Endothelial cell of umbilical vein (primary cell): ENCODE data around the gene NCOR1. TPM values are rescaled to one million over a fixed set of nuclear protein-coding genes. Genes with fewer than 3 reads are reported as not detected.
A peak's percentile ranks its signal among the peaks of the same experiment; 100 is the strongest.
"Not testable (repeated sequence)": the region's sequence is repeated elsewhere in the genome, so short reads cannot be mapped to it uniquely, and the experiment has no call there.

ENCODE experiments used
- BruUV-seq: library from RNA; stranded (reverse); fragments of 400-500 nt; replicated peaks from 2 replicates; lab custom pipeline; 2021; lab: Mats Ljungman, UMichigan
- CTCF ChIA-PET: fragments of 300-600, 350-600 bp; sonication (Branson Sonifier 250); formaldehyde crosslinking; loops from one replicate; lab custom pipeline; 2021; ENCODE audit warnings: antibody characterized with exemption, inconsistent platforms; lab: Charles Lee
- POLR2A ChIA-PET: fragments of 300-600, 350-600 bp; sonication (Branson Sonifier 250); formaldehyde crosslinking; loops from one replicate; lab custom pipeline; 2021; ENCODE audit warnings: antibody characterized with exemption, inconsistent platforms; lab: Charles Lee
- DNase-seq: peaks from one replicate; pipeline ENCODE4 v3.0.0-alpha.2; 2011; ENCODE audit warnings: low read depth, low spot score
- FAIRE-seq: peaks from 2 replicates; lab custom pipeline; 2011; peaks lifted over from hg19 to GRCh38; lab: Jason Lieb, UNC
- H2AFZ ChIP-seq: 2 replicates; pipeline ENCODE4 v1.6.0; 2012; ENCODE audit warnings: low read depth, low read length, control low read depth, inconsistent platforms
- H3K27ac ChIP-seq: 2 replicates; pipeline ENCODE4 v1.5.1; 2011; ENCODE audit warnings: low read depth, mild to moderate bottlenecking, control low read depth, low read length, moderate library complexity; ENCODE audit not compliant: insufficient read depth
- H3K27me3 ChIP-seq, 2 experiments: 2 replicates each; pipeline versions ENCODE4 v1.6.0 to v1.6.1; 2011; ENCODE audit warnings: low read length in 2 of 2, mixed read lengths in 1 of 2; ENCODE audit not compliant: control insufficient read depth in 2 of 2, insufficient read depth in 2 of 2
- H3K36me3 ChIP-seq, 2 experiments: 2 replicates in 1 of 2; 3 replicates in 1 of 2; pipeline ENCODE4 v1.5.1; 2011; ENCODE audit warnings: low read length in 2 of 2, mild to moderate bottlenecking in 1 of 2, moderate library complexity in 1 of 2; ENCODE audit not compliant: control insufficient read depth in 2 of 2, insufficient read depth in 2 of 2; ENCODE audit errors: extremely low read depth in 1 of 2
- H3K4me1 ChIP-seq: 3 replicates; pipeline ENCODE4 v1.5.1; 2011; ENCODE audit warnings: mild to moderate bottlenecking, low read length; ENCODE audit not compliant: control insufficient read depth, insufficient read depth; ENCODE audit errors: extremely low read depth
- H3K4me2 ChIP-seq: 2 replicates; pipeline ENCODE4 v1.6.1; 2011; ENCODE audit warnings: low read length, control low read depth, mixed read lengths; ENCODE audit not compliant: insufficient read depth
- H3K4me3 ChIP-seq, 3 experiments: fragments of 200-600 bp in 1 of 3; sonication (generic), shearing (Covaris generic) in 1 of 3; replicated peaks in 1 of 3; 2 replicates each; pipeline ENCODE4 v1.5.1; 2011 to 2016; ENCODE audit warnings: control low read depth in 3 of 3, low read length in 3 of 3, mild to moderate bottlenecking in 2 of 3, inconsistent platforms in 1 of 3, low read depth in 1 of 3, moderate library complexity in 1 of 3; ENCODE audit not compliant: insufficient read depth in 1 of 3
- H3K79me2 ChIP-seq: 2 replicates; pipeline ENCODE4 v1.6.0; 2012; ENCODE audit warnings: low read length, inconsistent platforms; ENCODE audit not compliant: control insufficient read depth, insufficient read depth
- H3K9ac ChIP-seq: replicated peaks from 2 replicates; pipeline ENCODE3; 2011; ENCODE audit warnings: low read length, control low read depth; ENCODE audit not compliant: insufficient read depth; ENCODE audit errors: extremely low read depth
- H3K9me1 ChIP-seq: replicated peaks from 3 replicates; pipeline ENCODE4 v1.6.0; 2011; ENCODE audit warnings: mild to moderate bottlenecking, low read length; ENCODE audit not compliant: control insufficient read depth, insufficient read depth; ENCODE audit errors: extremely low read depth
- H3K9me3 ChIP-seq: replicated peaks from 2 replicates; pipeline ENCODE4 v1.5.1; 2012; ENCODE audit warnings: low read length, inconsistent platforms; ENCODE audit not compliant: control insufficient read depth, insufficient read depth
- H4K20me1 ChIP-seq: replicated peaks from 2 replicates; pipeline ENCODE3; 2011; ENCODE audit warnings: mild to moderate bottlenecking, low read length; ENCODE audit not compliant: control insufficient read depth, insufficient read depth; ENCODE audit errors: extremely low read depth
- EZH2 ChIP-seq: IDR thresholded peaks from 2 replicates; pipeline ENCODE4 v1.6.1; 2012; ENCODE audit warnings: borderline replicate concordance, low read depth, mild to moderate bottlenecking, moderate library complexity, low read length, inconsistent platforms; ENCODE audit not compliant: severe bottlenecking
- GATA2 ChIP-seq: IDR thresholded peaks from 2 replicates; pipeline ENCODE4 v1.7.0; 2011; ENCODE audit warnings: low read depth, mild to moderate bottlenecking, moderate library complexity, mixed read lengths, low read length; ENCODE audit not compliant: insufficient read length, insufficient read depth
- JUN ChIP-seq: IDR thresholded peaks from 2 replicates; pipeline ENCODE4 v1.6.1; 2011; ENCODE audit warnings: borderline replicate concordance, low read depth; ENCODE audit not compliant: insufficient read length, insufficient read depth
- POLR2A ChIP-seq: IDR thresholded peaks from 2 replicates; pipeline ENCODE4 v1.6.1; 2012; ENCODE audit warnings: low read depth, mild to moderate bottlenecking, control low read depth, low read length
- dilution Hi-C: fragments of 300-500 bp; cut with MboI; formaldehyde crosslinking; loops from one replicate; pipeline ENCODE4 v1.15.0; 2019; ENCODE audit warnings: low sequenced_read_pairs; ENCODE audit not compliant: extremely low pct_ligation_motif_present
- intact Hi-C: fragments of 100-400 bp; cut with micrococcal nuclease; formaldehyde crosslinking; loops from one replicate; pipeline ENCODE4 v1.10.0; 2022
- polyA plus RNA-seq, 4 experiments: library from polyadenylated mRNA; depleted of rRNA in 3 of 4; stranded (reverse) in 3 of 4; unstranded in 1 of 4; fragments of >200 nt; gene quantifications; 2 replicates each; pipeline versions ENCODE4 v1.2.1 to v1.2.3, GENCODE V29; 2011 to 2012; ENCODE audit warnings: missing spikeins in 1 of 4
- total RNA-seq: library from RNA; stranded (reverse); gene quantifications from 2 replicates; pipeline ENCODE4 v1.2.3, GENCODE V29; 2021
- TF ChIP-seq, protein P1 (sequence below), 2 donors: IDR thresholded peaks; 1 replicate in 1 of 2; 2 replicates in 1 of 2; pipeline ENCODE4 v1.5.1; 2011; ENCODE audit warnings: low read length in 2 of 2, mild to moderate bottlenecking in 2 of 2, moderate library complexity in 2 of 2, control low read depth in 1 of 2, inconsistent platforms in 1 of 2, low read depth in 1 of 2; ENCODE audit not compliant: insufficient read depth in 1 of 2; ENCODE audit errors: extremely low read depth in 1 of 2

The NCOR1 gene
- total and polyA plus RNA-seq, 2 donors (not counting 3 experiments of a cell fraction or from before 2014, with no cell fraction given): 90.0 to 134 TPM

DNA sequence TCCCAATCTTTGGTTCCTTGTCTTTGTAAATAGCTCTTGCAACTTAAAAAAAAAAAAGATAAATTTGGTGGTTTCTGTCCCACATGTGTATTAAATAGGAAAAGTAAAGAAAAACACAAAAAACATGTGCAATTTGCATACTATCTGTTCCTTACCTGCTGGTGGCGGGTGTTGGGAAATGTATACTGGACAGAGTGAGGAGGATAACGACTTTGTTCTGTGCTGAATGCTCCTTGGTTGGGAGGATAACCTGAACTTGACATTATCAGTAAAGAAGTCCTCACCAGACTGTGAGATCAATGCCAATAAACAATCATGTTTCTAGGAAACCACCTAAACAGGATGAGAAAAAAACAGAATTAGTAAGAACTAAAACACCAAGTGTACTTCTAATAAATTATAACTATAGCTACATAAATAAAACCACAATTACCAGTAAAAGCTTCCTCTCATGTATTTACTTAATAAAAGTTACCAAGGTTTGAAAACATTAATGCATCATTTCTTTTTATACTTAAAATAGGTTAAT is 21.0 kb downstream of the NCOR1 start:
- intact Hi-C loops, FAIRE-seq, H3K4me3 ChIP-seq, H3K4me2 ChIP-seq, H3K9me3 ChIP-seq, H3K27ac ChIP-seq, H3K27me3 ChIP-seq, POLR2A ChIA-PET, H3K9ac ChIP-seq, dilution Hi-C loops, CTCF ChIA-PET, H3K36me3 ChIP-seq, BruUV-seq, H2AFZ ChIP-seq, H3K9me1 ChIP-seq, H4K20me1 ChIP-seq: not testable (repeated sequence)
- Histone ChIP-seq H3K4me1 (peaks cover 29% of the 10 kb centered on the region), H3K79me2 (peaks cover 71% of the 10 kb centered on the region)
- peak; percentile 37 for DNase-seq

DNA sequence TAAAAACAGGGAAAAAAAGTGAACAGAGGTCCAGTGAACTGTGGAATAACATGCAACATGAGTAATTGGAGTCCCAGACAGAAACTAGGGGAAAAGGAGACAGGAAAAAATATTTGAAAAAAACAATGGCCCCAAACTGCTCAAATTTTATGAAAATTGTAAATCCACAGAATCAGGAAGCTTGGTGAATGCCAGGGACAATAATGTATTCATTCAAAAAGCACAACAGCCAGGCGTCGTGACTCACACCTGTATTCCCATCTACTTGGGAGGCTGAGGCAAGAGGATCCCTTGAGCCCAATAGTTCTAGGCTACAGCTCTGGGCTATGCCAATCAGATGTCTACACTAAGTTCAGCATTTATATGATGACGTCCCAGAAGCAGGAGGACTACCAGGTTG is 23.7 kb downstream of the NCOR1 start:
- CTCF ChIA-PET: interaction anchor here (0.8 to 1.2 kb wide), 4 partner anchors 11 to 41 kb away, joined by 3 to 4 read pairs (median 4); partner anchors contain the start of gene NCOR1

More for the DNA sequence above, 23.7 kb downstream of the NCOR1 start:
- Histone ChIP-seq H3K79me2 (peaks cover 58% of the 10 kb centered on the region), H3K36me3 (peaks cover 0 to 7% of the 10 kb centered on the region in 2 experiments), H3K9ac (no peak overlapping the region), H3K9me3 (no peaks in the 10 kb centered on the region), H2AFZ (no peak overlapping the region), H3K4me1 (peaks cover 16% of the 10 kb centered on the region), H3K4me3 (no peak overlapping the region), H4K20me1 (no peaks in the 10 kb centered on the region), H3K27ac (peak overlapping the region; percentile 23), H3K27me3 (no peaks in the 10 kb centered on the region), H3K4me2 (peak overlapping the region; percentile 37), H3K9me1 (no peaks in the 10 kb centered on the region)
- dilution Hi-C loops: no loop called here
- FAIRE-seq (peak; percentile 38), DNase-seq (peak; percentile 93)
- POLR2A ChIA-PET: interaction anchor here (0.6 kb wide), 1 partner anchor 40 kb away, joined by 7 read pairs; no protein-coding TSS in a partner anchor
- peak; percentile 37 for TF ChIP-seq JUN
- no peak for TF ChIP-seq GATA2
- TF ChIP-seq EZH2: no peak
- TF ChIP-seq, protein P1, sequence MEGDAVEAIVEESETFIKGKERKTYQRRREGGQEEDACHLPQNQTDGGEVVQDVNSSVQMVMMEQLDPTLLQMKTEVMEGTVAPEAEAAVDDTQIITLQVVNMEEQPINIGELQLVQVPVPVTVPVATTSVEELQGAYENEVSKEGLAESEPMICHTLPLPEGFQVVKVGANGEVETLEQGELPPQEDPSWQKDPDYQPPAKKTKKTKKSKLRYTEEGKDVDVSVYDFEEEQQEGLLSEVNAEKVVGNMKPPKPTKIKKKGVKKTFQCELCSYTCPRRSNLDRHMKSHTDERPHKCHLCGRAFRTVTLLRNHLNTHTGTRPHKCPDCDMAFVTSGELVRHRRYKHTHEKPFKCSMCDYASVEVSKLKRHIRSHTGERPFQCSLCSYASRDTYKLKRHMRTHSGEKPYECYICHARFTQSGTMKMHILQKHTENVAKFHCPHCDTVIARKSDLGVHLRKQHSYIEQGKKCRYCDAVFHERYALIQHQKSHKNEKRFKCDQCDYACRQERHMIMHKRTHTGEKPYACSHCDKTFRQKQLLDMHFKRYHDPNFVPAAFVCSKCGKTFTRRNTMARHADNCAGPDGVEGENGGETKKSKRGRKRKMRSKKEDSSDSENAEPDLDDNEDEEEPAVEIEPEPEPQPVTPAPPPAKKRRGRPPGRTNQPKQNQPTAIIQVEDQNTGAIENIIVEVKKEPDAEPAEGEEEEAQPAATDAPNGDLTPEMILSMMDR (IDR thresholded peaks at IDR 0.05; ENCODE audit: extremely low read depth in 1 of 2, insufficient read depth in 1 of 2, low read depth in 1 of 2, low read length in 2 of 2): no peak
- TF ChIP-seq POLR2A: no peak
- no TSS peak for BruUV-seq
- intact Hi-C loops: loop anchor here (1.0 kb wide), 1 partner anchor 8 kb away; no protein-coding TSS in a partner anchor
